ENCODE data around the gene DEPDC5.

Gene DEPDC5

DNA sequence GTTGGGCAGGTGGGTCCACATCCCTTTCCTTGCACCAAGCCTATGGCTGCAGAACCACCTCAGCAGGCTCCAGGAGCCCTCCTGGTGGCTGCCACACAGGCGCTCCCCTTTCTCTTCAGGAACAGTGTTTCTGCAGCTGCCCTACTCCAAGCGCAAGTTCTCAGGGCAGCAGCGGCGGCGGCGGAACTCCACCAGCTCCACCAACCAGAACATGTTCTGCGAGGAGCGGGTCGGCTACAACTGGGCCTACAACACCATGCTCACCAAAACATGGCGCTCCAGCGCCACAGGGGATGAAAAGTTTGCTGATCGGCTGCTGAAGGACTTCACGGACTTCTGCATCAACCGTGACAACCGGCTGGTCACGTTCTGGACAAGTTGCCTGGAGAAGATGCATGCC is 152.3 kb downstream of the DEPDC5 start:
- Histone ChIP-seq H3K9me3 (ENCODE audit: control insufficient read depth, low read length) (no peaks in the 10 kb centered on the region), H3K4me1 (ENCODE audit: control insufficient read depth, insufficient read depth, low read length) (peaks cover 14% of the 10 kb centered on the region), H3K9ac (ENCODE audit: low read length) (no peak overlapping the region), H3K27me3 (ENCODE audit: control insufficient read depth, insufficient read depth, low read length) (no peaks in the 10 kb centered on the region), H3K36me3 (ENCODE audit: control insufficient read depth, insufficient read depth, low read length) (no peaks in the 10 kb centered on the region), H3K4me3 (ENCODE audit: low read length) (no peak overlapping the region)

DNA sequence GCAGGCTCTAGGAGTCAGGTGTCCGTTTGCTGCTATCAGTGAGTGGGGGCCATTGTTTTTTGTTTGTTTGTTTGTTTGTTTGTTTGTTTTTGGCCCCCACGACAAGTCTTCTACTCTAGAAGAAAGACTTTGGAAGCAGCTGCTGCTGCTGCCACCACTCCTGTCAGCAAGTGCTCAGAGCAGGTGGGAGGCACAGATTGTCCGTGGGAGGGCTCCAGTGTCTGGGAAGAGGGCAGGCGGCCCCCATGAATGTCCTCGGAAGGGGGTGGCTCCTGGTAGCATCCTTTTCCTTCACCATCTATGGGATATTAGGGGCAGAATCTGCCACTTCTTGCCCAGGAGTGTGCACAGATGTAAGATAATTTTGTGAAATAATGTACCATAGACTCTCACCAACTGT is 152.8 kb downstream of the DEPDC5 start:
- Histone ChIP-seq H3K4me3 (ENCODE audit: low read length) (no peak overlapping the region), H3K9me3 (ENCODE audit: control insufficient read depth, low read length) (no peaks in the 10 kb centered on the region), H3K9ac (ENCODE audit: low read length) (no peak overlapping the region), H3K36me3 (ENCODE audit: control insufficient read depth, insufficient read depth, low read length) (no peaks in the 10 kb centered on the region), H3K27me3 (ENCODE audit: control insufficient read depth, insufficient read depth, low read length) (no peaks in the 10 kb centered on the region), H3K4me1 (ENCODE audit: control insufficient read depth, insufficient read depth, low read length) (peaks cover 14% of the 10 kb centered on the region)

DNA sequence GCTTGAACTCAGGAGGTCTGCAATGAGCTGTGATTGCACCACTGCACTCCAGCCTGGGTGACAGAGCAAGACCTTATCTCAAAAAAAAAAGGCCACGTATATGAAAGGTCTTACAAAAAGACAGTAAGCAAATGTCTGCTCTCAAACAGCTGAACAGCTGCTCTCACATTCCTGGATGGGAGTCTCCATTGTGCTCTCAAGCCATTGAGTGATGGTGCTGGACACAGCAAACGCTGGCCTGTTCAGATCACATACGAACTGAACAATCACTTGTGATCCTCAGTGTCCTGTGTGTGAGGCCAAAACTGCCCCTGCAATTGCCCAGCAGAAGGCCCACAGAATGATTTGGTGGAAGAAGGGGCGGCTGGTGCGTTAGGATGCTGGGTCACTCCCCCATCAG is 156.2 kb downstream of the DEPDC5 start:
- no peaks in the 10 kb centered on the region for H3K36me3 ChIP-seq (ENCODE audit: control insufficient read depth, insufficient read depth, low read length)
- H3K4me1 ChIP-seq (ENCODE audit: control insufficient read depth, insufficient read depth, low read length), result peaks cover 24% of the 10 kb centered on the region
- no peaks in the 10 kb centered on the region for H3K9me3 ChIP-seq (ENCODE audit: control insufficient read depth, low read length)
- no peaks in the 10 kb centered on the region for H3K27me3 ChIP-seq (ENCODE audit: control insufficient read depth, insufficient read depth, low read length)
- H3K4me3 ChIP-seq (ENCODE audit: low read length), result no peak overlapping the region
- H3K9ac ChIP-seq (ENCODE audit: low read length), result no peak overlapping the region

DNA sequence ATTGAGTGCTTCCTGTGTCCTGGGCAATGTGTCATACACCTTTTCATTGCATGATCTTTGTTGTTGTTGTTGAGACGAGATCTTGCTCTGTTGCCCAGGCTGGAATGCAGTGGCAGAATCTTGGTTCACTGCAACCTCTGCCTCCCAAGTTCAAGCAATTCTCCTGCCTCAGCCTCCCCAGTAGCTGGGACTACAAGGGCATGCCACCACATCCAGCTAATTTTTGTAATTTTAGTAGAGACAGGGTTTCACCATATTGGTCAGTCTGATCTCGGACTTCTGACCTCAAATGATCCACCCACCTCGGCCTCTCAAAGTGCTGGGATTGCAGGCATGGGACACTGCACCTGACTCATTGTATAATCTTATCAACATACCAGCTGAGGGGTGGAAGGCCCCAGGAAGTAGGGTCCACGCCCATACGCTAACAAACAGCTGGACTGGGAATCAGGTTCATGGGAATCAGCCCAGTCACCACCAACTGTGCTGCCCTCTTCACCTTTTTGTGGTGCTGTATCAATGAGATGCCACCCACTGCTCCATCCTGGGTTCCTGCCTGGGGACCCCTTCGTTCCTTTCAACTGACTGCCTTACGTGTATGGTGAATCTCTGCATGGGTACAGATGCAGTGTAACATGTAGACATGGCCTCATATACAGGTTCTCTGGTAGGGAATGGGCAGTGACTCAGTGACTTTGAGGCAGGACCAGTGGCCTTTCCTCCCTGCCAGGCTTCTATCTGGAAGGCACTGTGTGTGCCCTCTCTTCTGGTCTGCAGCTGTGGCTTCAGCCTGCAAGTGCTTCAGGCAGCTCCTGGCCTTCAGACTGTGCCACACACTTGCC is 158.0 kb downstream of the DEPDC5 start:
- no peaks in the 10 kb centered on the region for H3K27me3 ChIP-seq (ENCODE audit: control insufficient read depth, insufficient read depth, low read length)
- no peaks in the 10 kb centered on the region for H3K36me3 ChIP-seq (ENCODE audit: control insufficient read depth, insufficient read depth, low read length)
- H3K9ac ChIP-seq (ENCODE audit: low read length), result no peak overlapping the region
- peaks cover 32% of the 10 kb centered on the region for H3K4me1 ChIP-seq (ENCODE audit: control insufficient read depth, insufficient read depth, low read length)
- H3K9me3 ChIP-seq (ENCODE audit: control insufficient read depth, low read length), result no peaks in the 10 kb centered on the region
- H3K4me3 ChIP-seq (ENCODE audit: low read length), result peak overlapping the region; percentile 20

DNA sequence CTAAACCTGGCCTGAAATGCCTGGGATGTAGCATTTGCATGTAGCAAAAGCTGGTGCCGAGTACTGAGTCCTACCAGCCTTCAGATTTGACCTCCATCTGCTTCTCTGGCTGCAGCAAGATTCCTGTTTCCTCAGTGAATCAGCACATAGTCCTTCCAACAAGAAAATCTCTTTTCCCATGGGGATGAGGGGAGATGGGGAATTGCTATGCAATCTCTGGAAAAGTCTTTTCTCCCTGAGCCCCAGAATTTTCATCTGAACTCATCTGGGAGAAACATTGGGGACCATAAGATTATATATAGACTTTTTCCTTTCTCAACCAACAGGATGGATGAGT is 158.6 kb downstream of the DEPDC5 start:
- Histone ChIP-seq H3K9me3 (ENCODE audit: control insufficient read depth, low read length) (no peaks in the 10 kb centered on the region), H3K4me1 (ENCODE audit: control insufficient read depth, insufficient read depth, low read length) (peaks cover 32% of the 10 kb centered on the region)

DNA sequence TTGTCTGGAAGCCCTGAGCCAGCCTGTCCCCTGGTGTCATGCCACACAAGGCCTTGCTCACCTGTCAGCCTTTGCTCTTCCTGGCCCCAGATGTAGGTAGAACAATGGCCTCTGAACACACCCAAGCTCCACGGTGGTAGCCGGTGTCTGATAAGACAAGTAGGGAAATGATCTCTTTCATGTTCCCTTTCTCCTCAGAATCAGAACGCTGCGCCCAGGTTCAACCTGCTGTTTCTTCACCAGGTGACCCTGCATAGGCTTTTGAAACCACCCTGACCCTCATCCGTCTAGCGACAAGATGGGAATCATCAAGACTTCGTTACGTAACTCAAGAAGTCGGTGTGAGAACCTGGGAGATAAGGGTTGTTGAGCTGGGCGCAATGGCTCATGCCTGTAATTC is 161.8 kb downstream of the DEPDC5 start:
- H3K9ac ChIP-seq (ENCODE audit: low read length), result no peak overlapping the region
- no peaks in the 10 kb centered on the region for H3K36me3 ChIP-seq (ENCODE audit: control insufficient read depth, insufficient read depth, low read length)
- H3K4me3 ChIP-seq (ENCODE audit: low read length), result no peak overlapping the region
- no peaks in the 10 kb centered on the region for H3K9me3 ChIP-seq (ENCODE audit: control insufficient read depth, low read length)
- no peaks in the 10 kb centered on the region for H3K27me3 ChIP-seq (ENCODE audit: control insufficient read depth, insufficient read depth, low read length)
- H3K4me1 ChIP-seq (ENCODE audit: control insufficient read depth, insufficient read depth, low read length), result peaks cover 32% of the 10 kb centered on the region

More for the DNA sequence above, 158.6 kb downstream of the DEPDC5 start:
- Histone ChIP-seq H3K27me3 (ENCODE audit: control insufficient read depth, insufficient read depth, low read length) (no peaks in the 10 kb centered on the region), H3K9ac (ENCODE audit: low read length) (no peak overlapping the region), H3K4me3 (ENCODE audit: low read length) (peak overlapping the region; percentile 20), H3K36me3 (ENCODE audit: control insufficient read depth, insufficient read depth, low read length) (no peaks in the 10 kb centered on the region)

DNA sequence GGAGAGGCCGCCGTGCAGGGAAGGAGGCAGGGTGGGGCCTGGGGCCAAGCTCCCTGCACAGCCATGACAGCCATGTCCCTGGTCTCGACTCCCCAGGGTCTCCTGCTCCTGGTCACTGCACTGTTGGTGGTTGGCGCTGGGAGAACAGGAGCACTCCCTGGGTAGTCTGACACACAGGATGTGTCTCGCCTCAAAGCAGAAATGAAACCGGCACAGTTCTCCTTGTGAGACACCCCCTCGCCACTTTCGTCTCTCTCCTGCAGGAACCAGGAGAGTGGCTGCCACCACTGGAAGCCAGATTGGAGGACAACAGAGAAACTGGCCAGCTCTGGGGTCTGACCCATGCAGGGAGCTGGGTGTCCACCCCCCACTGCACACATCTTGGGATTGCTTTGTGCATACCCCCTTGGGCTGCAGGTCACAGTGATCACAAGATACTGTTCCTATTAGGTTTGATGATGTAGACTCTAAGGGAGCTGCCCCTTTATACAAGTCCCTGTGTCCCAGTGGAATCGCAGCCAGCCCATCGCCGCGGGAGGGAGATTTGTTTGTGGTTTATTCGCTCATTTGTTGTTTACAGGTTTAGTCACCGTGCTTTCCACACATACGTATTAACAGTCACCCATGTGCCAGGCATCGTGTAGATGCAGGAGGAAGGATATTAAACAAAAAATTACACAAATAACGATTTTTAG is 163.6 kb downstream of the DEPDC5 start:
- no peaks in the 10 kb centered on the region for H3K27me3 ChIP-seq (ENCODE audit: control insufficient read depth, insufficient read depth, low read length)
- H3K9me3 ChIP-seq (ENCODE audit: control insufficient read depth, low read length), result no peaks in the 10 kb centered on the region
- H3K4me3 ChIP-seq (ENCODE audit: low read length), result no peak overlapping the region
- no peaks in the 10 kb centered on the region for H3K36me3 ChIP-seq (ENCODE audit: control insufficient read depth, insufficient read depth, low read length)
- no peak overlapping the region for H3K9ac ChIP-seq (ENCODE audit: low read length)
- H3K4me1 ChIP-seq (ENCODE audit: control insufficient read depth, insufficient read depth, low read length), result peaks cover 19% of the 10 kb centered on the region

DNA sequence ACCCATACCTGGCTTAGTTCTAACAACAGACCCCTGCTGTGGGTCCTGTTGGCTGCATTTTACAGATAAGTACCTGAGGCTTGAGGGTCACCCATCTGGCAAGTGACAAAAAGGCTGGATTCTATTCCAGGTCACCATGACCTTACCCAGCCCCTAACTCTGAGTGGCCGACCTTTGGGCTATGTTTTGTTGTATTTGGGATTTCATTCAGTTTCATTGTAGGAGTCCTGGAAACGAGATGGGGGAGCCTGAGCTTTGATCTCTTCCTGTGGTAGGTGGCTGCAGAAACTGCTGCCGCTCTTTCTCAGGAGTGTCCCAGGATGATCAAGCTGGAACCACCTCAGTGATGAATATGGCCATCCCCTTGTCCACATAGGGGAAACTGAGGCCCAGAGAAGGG is 165.9 kb downstream of the DEPDC5 start:
- Histone ChIP-seq H3K9me3 (ENCODE audit: control insufficient read depth, low read length) (no peaks in the 10 kb centered on the region), H3K9ac (ENCODE audit: low read length) (no peak overlapping the region), H3K4me1 (ENCODE audit: control insufficient read depth, insufficient read depth, low read length) (peaks cover 9% of the 10 kb centered on the region), H3K27me3 (ENCODE audit: control insufficient read depth, insufficient read depth, low read length) (no peaks in the 10 kb centered on the region), H3K4me3 (ENCODE audit: low read length) (no peak overlapping the region), H3K36me3 (ENCODE audit: control insufficient read depth, insufficient read depth, low read length) (no peaks in the 10 kb centered on the region)

DNA sequence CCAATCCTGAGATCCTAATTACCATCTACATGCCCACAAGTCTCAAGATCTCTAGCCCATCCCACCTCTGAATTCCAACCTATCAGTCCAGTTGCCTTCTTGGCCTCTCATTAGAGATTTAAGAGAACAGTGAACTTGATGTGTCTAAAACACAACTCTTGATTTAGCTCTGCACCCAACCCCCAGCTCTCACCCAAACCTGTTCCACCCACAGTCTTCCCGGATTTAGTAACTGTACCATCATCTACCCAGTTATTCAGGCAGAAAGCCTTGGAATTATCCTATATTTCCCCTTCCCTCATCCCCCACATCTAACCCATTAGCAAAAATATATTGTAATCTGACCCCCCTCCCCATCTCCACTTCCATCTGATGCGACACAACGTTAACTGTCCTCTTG is 166.5 kb downstream of the DEPDC5 start:
- Histone ChIP-seq H3K36me3 (ENCODE audit: control insufficient read depth, insufficient read depth, low read length) (no peaks in the 10 kb centered on the region), H3K4me1 (ENCODE audit: control insufficient read depth, insufficient read depth, low read length) (peaks cover 5% of the 10 kb centered on the region), H3K9ac (ENCODE audit: low read length) (no peak overlapping the region), H3K4me3 (ENCODE audit: low read length) (no peak overlapping the region), H3K9me3 (ENCODE audit: control insufficient read depth, low read length) (no peaks in the 10 kb centered on the region), H3K27me3 (ENCODE audit: control insufficient read depth, insufficient read depth, low read length) (no peaks in the 10 kb centered on the region)

DNA sequence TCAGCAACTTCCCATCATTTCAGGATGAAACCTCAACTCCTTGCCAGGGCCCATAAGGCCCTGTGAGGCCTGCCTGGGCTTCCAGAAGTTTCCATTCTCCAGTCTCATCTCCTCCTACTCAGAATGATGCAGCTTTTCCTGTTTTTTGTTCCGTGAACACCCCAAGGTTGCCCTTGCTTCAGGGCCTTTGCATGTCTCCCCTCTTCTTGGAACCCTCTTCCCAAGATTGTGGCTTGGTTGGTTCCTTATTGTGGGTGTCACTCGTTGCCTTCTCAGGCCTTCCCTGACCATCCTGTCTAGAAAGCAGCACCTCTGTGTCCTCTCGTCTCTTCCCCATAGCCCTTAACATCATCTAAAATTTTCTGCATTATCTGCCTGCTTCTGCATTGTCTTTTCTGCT is 167.3 kb downstream of the DEPDC5 start:
- no peaks in the 10 kb centered on the region for H3K9me3 ChIP-seq (ENCODE audit: control insufficient read depth, low read length)
- H3K27me3 ChIP-seq (ENCODE audit: control insufficient read depth, insufficient read depth, low read length), result no peaks in the 10 kb centered on the region
- H3K36me3 ChIP-seq (ENCODE audit: control insufficient read depth, insufficient read depth, low read length), result no peaks in the 10 kb centered on the region
- H3K4me1 ChIP-seq (ENCODE audit: control insufficient read depth, insufficient read depth, low read length), result no peaks in the 10 kb centered on the region
- H3K9ac ChIP-seq (ENCODE audit: low read length), result no peak overlapping the region
- H3K4me3 ChIP-seq (ENCODE audit: low read length), result no peak overlapping the region

DNA sequence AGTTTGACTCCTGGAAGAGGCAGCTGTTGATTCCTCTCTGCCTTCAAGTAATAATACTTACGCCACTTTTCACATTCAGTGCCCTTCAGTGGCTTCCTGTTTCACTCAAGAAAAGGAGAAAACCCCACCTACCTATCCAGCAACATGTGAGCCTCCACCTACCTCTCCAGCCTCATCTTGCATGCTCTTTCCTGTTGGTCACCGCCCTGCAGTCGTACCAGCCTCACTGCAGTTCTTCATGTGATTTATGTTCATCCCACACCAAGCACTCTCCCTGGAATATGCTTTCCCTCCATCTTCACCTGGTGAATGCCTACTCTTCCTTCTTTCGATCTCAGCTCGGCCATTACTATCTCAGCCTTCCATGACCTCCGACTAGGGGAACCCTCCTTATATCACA is 168.7 kb downstream of the DEPDC5 start:
- H3K9me3 ChIP-seq (ENCODE audit: control insufficient read depth, low read length), result no peaks in the 10 kb centered on the region
- H3K4me3 ChIP-seq (ENCODE audit: low read length), result no peak overlapping the region
- H3K36me3 ChIP-seq (ENCODE audit: control insufficient read depth, insufficient read depth, low read length), result no peaks in the 10 kb centered on the region
- no peaks in the 10 kb centered on the region for H3K4me1 ChIP-seq (ENCODE audit: control insufficient read depth, insufficient read depth, low read length)
- H3K9ac ChIP-seq (ENCODE audit: low read length), result no peak overlapping the region
- H3K27me3 ChIP-seq (ENCODE audit: control insufficient read depth, insufficient read depth, low read length), result peaks cover under 1% of the 10 kb centered on the region

DNA sequence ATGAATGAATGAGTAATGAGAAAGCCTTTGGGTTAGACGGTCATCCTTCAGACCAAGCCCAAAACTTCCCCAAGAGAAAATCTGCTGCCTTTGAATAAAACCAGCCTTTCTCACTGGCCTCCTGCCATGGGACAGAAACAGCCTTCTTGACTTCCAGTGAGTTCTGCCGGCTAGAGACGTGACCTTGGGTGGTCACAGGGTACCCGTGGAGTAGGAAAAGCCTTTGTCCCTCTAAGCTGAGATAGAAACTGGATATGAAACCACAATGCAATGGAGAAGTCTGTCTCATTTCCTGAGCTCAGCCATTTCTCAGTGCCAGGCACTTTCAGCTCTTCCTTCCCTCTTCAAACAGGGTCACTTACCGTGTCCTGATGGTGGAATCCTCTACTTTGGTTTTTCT is 169.3 kb downstream of the DEPDC5 start:
- no peaks in the 10 kb centered on the region for H3K4me1 ChIP-seq (ENCODE audit: control insufficient read depth, insufficient read depth, low read length)

More for the DNA sequence above, 169.3 kb downstream of the DEPDC5 start:
- no peaks in the 10 kb centered on the region for H3K36me3 ChIP-seq (ENCODE audit: control insufficient read depth, insufficient read depth, low read length)
- H3K9me3 ChIP-seq (ENCODE audit: control insufficient read depth, low read length), result no peaks in the 10 kb centered on the region
- H3K9ac ChIP-seq (ENCODE audit: low read length), result no peak overlapping the region
- no peak overlapping the region for H3K4me3 ChIP-seq (ENCODE audit: low read length)
- H3K27me3 ChIP-seq (ENCODE audit: control insufficient read depth, insufficient read depth, low read length), result peaks cover 5% of the 10 kb centered on the region
